SU-DHL-6 (cell line): ENCODE data around the gene LCE2C.

Experiments
- CTCF ChIP-seq: fragments of 200-600 bp; sonication (generic); IDR thresholded peaks from one replicate; pipeline ENCODE4 v1.5.1; 2017; ENCODE audit warnings: antibody characterized with exemption, mild to moderate bottlenecking, low read length, moderate library complexity; ENCODE audit not compliant: insufficient read depth, poor library complexity, severe bottlenecking
- EZH2phosphoT487 ChIP-seq: fragments of 200-600 bp; sonication (generic), shearing (Covaris generic); conservative IDR thresholded peaks from 2 replicates; pipeline ENCODE4 v1.6.1; 2018; ENCODE audit warnings: mild to moderate bottlenecking, antibody characterized with exemption, low read length, moderate library complexity, mixed read lengths

GRCh38 chr1:152645146-152645545 is 29.9 kb upstream of the LCE2C start:
- no peak for TF ChIP-seq CTCF
- TF ChIP-seq EZH2phosphoT487 = no peak
